ENCODE results near the gene EZH1.

EZH1 gene

GRCh38 chr17:42754782-42755181 is 9.9 kb upstream of the EZH1 start:
- TF ChIP-seq EGR1 (IDR thresholded peaks at IDR 0.05): no peak
- no peak for TF ChIP-seq CREB1 (IDR thresholded peaks at IDR 0.05; ENCODE audit: low read depth)
- no peak for TF ChIP-seq RAD21 (IDR thresholded peaks at IDR 0.05; ENCODE audit: low read depth)

GRCh38 chr17:42751628-42752027 is 6.8 kb upstream of the EZH1 start:
- no peak for TF ChIP-seq FOXM1 (IDR thresholded peaks at IDR 0.05; ENCODE audit: borderline replicate concordance, low read depth)
- no peak for TF ChIP-seq YY1 (IDR thresholded peaks at IDR 0.05; ENCODE audit: low read depth)
- TF ChIP-seq TEAD4 (IDR thresholded peaks at IDR 0.05): no peak
- TF ChIP-seq EP300 (IDR thresholded peaks at IDR 0.05; ENCODE audit: borderline replicate concordance): no peak
- TF ChIP-seq TCF12 (IDR thresholded peaks at IDR 0.05; ENCODE audit: low read depth): no peak
- no peak for TF ChIP-seq CREB1 (IDR thresholded peaks at IDR 0.05; ENCODE audit: low read depth)
- TF ChIP-seq EGR1 (IDR thresholded peaks at IDR 0.05): no peak
- TF ChIP-seq RAD21 (IDR thresholded peaks at IDR 0.05; ENCODE audit: low read depth): no peak
- no peak for TF ChIP-seq TAF1 (IDR thresholded peaks at IDR 0.05; ENCODE audit: low read depth)
- no peak for TF ChIP-seq CEBPB (IDR thresholded peaks at IDR 0.05)
- TF ChIP-seq NFIC (IDR thresholded peaks at IDR 0.05): no peak
- TF ChIP-seq, protein P1, sequence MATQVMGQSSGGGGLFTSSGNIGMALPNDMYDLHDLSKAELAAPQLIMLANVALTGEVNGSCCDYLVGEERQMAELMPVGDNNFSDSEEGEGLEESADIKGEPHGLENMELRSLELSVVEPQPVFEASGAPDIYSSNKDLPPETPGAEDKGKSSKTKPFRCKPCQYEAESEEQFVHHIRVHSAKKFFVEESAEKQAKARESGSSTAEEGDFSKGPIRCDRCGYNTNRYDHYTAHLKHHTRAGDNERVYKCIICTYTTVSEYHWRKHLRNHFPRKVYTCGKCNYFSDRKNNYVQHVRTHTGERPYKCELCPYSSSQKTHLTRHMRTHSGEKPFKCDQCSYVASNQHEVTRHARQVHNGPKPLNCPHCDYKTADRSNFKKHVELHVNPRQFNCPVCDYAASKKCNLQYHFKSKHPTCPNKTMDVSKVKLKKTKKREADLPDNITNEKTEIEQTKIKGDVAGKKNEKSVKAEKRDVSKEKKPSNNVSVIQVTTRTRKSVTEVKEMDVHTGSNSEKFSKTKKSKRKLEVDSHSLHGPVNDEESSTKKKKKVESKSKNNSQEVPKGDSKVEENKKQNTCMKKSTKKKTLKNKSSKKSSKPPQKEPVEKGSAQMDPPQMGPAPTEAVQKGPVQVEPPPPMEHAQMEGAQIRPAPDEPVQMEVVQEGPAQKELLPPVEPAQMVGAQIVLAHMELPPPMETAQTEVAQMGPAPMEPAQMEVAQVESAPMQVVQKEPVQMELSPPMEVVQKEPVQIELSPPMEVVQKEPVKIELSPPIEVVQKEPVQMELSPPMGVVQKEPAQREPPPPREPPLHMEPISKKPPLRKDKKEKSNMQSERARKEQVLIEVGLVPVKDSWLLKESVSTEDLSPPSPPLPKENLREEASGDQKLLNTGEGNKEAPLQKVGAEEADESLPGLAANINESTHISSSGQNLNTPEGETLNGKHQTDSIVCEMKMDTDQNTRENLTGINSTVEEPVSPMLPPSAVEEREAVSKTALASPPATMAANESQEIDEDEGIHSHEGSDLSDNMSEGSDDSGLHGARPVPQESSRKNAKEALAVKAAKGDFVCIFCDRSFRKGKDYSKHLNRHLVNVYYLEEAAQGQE (IDR thresholded peaks at IDR 0.05; ENCODE audit: low read depth): no peak
- TF ChIP-seq ZBTB7A (IDR thresholded peaks at IDR 0.05; ENCODE audit: low read depth): no peak
- no peak for TF ChIP-seq USF1 (IDR thresholded peaks at IDR 0.05)
- TF ChIP-seq MAX (IDR thresholded peaks at IDR 0.05): no peak

DNA sequence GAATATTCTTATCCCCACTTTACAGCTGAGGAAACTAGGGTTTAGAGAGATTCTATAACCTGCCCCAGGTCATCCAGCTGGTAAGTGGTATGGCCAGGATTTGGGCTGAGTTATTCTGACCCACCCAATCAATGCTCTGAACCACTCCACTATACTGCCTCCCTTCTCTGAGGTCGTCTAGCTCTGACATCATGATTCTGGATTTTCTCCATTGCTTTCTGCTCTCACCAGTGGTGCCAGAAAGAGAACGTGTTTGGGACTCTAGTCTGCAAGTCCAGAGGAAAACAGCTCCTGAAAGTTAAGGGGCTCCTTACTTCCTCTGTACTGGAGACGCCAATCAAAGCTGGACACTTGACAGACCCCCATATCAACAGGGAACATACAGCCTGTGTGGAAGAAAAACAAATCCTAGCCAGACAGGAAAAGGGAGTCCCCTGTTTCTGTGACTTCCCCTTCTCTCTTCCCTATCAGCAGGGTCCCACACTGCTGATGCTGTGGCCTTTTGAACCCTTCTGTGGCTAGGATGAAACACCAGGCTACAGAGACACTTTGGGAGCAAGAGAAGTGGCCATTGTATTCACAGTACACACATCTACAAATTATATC is 6.0 kb upstream of the EZH1 start:
- no peak for TF ChIP-seq RAD21 (IDR thresholded peaks at IDR 0.05; ENCODE audit: low read depth)
- no peak for TF ChIP-seq USF1 (IDR thresholded peaks at IDR 0.05)
- no peak for TF ChIP-seq EP300 (IDR thresholded peaks at IDR 0.05; ENCODE audit: borderline replicate concordance)
- TF ChIP-seq CEBPB (IDR thresholded peaks at IDR 0.05): no peak
- no peak for TF ChIP-seq EGR1 (IDR thresholded peaks at IDR 0.05)
- TF ChIP-seq TCF12 (IDR thresholded peaks at IDR 0.05; ENCODE audit: low read depth): no peak
- no peak for TF ChIP-seq ZBTB7A (IDR thresholded peaks at IDR 0.05; ENCODE audit: low read depth)
- TF ChIP-seq FOXM1 (IDR thresholded peaks at IDR 0.05; ENCODE audit: borderline replicate concordance, low read depth): no peak
- TF ChIP-seq TAF1 (IDR thresholded peaks at IDR 0.05; ENCODE audit: low read depth): no peak
- no peak for TF ChIP-seq NFIC (IDR thresholded peaks at IDR 0.05)
- no peak for TF ChIP-seq MAX (IDR thresholded peaks at IDR 0.05)
- TF ChIP-seq, protein P1 (IDR thresholded peaks at IDR 0.05; ENCODE audit: low read depth): no peak

DNA sequence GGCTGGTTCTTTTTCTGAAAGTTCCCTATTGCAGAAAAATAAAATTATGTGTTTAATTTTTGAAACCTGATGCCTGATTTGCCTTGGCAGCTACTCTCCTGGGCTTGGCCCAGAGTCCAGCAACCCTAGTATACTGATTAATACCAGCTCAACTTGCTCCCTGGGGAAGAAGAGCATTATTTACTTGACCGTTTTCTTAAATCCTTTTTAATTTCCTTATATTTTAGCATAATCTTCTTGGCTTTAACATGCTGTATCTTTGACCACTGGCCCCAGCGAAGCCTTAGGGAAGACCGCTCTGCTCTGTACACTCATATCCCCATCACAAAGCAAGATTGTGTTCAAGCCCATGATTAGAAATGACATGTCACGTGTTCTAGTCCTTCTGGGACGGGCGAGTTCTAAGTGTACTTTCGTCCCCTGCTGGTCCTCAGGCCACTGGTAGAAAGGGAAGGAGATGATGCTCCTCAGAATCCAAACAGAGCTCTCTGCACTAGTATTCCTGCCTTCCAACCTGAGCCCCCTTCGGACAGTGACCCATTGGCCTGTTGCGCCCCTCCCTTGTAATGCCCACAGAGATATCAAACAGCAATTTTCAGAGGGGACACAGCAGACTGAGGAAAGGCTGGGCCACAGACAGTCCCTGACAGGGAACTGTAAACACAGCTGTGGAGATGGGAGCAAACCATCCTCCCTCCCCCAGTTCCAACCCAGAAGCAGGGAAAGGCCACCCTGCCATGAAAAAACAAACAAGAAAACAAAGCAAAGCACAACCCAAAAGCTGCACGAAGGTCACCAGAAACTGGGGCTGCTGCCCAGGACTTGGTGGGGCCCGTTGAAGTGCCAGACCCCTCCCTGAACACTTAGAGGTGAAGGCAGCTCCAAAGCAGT is 4.3 kb upstream of the EZH1 start:
- TF ChIP-seq EGR1 (IDR thresholded peaks at IDR 0.05) (no peak), TAF1 (IDR thresholded peaks at IDR 0.05; ENCODE audit: low read depth) (no peak), USF1 (IDR thresholded peaks at IDR 0.05) (no peak), YY1 (IDR thresholded peaks at IDR 0.05; ENCODE audit: low read depth) (no peak), ZBTB7A (IDR thresholded peaks at IDR 0.05; ENCODE audit: low read depth) (no peak), CREB1 (IDR thresholded peaks at IDR 0.05; ENCODE audit: low read depth) (no peak), EP300 (IDR thresholded peaks at IDR 0.05; ENCODE audit: borderline replicate concordance) (no peak), MAX (IDR thresholded peaks at IDR 0.05) (no peak), RAD21 (IDR thresholded peaks at IDR 0.05; ENCODE audit: low read depth) (no peak), TEAD4 (IDR thresholded peaks at IDR 0.05) (no peak)
- TF ChIP-seq, protein P1 (IDR thresholded peaks at IDR 0.05; ENCODE audit: low read depth): no peak

Measured in Ishikawa (cell line).